Activated CD4-positive, alpha-beta T cell treated with anti-CD3 and anti-CD28 coated beads, Interleukin-2, amount 10 ng/mL, durations not matched to agents 7 days and 5 days (primary cell): ENCODE measurements around the gene FAM53A. TPM values are rescaled to one million over a fixed set of nuclear protein-coding genes. Genes with fewer than 3 reads are reported as not detected.
"Not testable (repeated sequence)": the region's sequence is repeated elsewhere in the genome, so short reads cannot be mapped to it uniquely, and the experiment has no call there.

Experiments used
- CTCF ChIA-PET: fragments of 350-600 bp; sonication (Branson Sonifier 250); formaldehyde crosslinking; loops from one replicate; lab custom pipeline; 2021; ENCODE audit warnings: antibody characterized with exemption; lab: Charles Lee
- POLR2A ChIA-PET: fragments of 350-600 bp; sonication (Branson Sonifier 250); formaldehyde crosslinking; loops from one replicate; lab custom pipeline; 2021; ENCODE audit warnings: antibody characterized with exemption; lab: Charles Lee
- DNase-seq: peaks from one replicate; pipeline ENCODE4 v3.0.0-alpha.2; 2020
- H3K27ac Mint-ChIP-seq: one replicate; pipeline ENCODE4 v1.8.0; 2021; ENCODE audit warnings: mild to moderate bottlenecking, moderate library complexity, mixed read lengths
- H3K27me3 Mint-ChIP-seq: one replicate; pipeline ENCODE4 v1.8.0; 2021; ENCODE audit warnings: mixed read lengths
- H3K36me3 Mint-ChIP-seq: one replicate; pipeline ENCODE4 v1.8.0; 2021; ENCODE audit warnings: low read depth, mixed read lengths
- H3K4me1 Mint-ChIP-seq: one replicate; pipeline ENCODE4 v1.8.0; 2021; ENCODE audit warnings: mixed read lengths
- H3K4me3 Mint-ChIP-seq: one replicate; pipeline ENCODE4 v1.8.0; 2021; ENCODE audit warnings: mild to moderate bottlenecking, moderate library complexity, mixed read lengths
- H3K9me3 Mint-ChIP-seq: one replicate; pipeline ENCODE4 v1.8.0; 2021; ENCODE audit warnings: mixed read lengths
- total RNA-seq, 2 experiments: library from RNA; stranded (reverse); gene quantifications; one replicate each; pipeline ENCODE4 v1.2.3, GENCODE V29; 2021

The FAM53A gene
- total RNA-seq, 2 experiments from 2014 or later, result 0.99 to 1.6 TPM

DNA sequence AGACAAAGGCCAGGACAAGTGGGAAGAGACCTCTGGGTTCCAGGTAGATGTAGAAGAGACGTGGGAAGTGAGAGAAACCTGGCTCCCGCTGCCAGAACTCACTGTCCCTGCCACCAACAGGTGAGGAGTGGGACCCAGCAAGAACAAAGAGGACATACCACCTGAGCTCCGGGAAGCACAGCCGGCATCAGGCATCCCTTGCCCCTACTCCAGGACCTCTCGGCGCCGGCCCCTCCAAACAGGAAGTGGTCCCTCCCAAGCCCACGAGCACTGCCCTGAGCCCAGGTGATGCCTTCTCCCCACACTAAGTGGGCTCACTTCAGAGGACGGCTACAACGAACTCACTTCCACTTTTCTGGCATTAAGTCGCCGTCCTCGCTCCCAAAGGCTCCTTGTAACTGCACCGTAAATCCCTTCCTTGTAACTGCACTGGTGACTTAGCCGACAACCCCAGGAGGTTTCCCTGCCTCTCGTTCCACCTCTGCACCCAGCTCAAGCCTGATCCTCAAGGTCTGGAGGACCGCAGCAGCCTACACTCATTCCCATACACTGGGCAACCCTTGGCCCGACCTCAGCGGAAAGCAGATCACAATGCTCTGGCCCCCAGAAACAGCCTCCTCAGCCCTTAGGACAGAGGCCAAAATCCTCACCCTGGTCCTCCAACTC is 8.8 kb downstream of the FAM53A start:
- H3K27ac Mint-ChIP-seq, result no peak overlapping the region
- ChIA-PET POLR2A (no interaction called here), CTCF (interaction anchor here (1.4 kb wide), 1 partner anchor 18 kb away, joined by 4 read pairs; no protein-coding TSS in a partner anchor)
- no peak for DNase-seq
- H3K4me1 Mint-ChIP-seq, result no peaks in the 10 kb centered on the region
- no peaks in the 10 kb centered on the region for H3K36me3 Mint-ChIP-seq
- H3K4me3 Mint-ChIP-seq, result no peak overlapping the region
- H3K27me3 Mint-ChIP-seq, result no peaks in the 10 kb centered on the region
- H3K9me3 Mint-ChIP-seq, result no peaks in the 10 kb centered on the region

DNA sequence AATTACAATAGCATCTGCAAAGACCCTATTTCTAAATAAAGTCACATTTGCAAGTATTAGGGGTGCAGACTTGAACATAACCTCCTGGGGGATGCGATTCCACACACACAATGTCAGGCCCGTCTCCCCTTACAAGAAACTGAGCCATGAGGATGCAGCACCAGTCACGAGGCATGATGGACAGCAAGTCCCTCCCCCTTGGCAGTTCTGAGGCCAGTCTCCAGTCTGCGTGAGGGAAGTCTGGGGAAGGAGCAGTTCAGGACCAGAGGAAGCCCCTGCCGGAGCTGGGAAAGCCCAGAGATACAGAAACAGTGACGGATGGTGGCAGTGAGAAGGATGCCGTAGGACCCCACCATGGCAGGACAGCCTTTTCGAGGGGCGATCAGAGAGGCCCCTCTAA is 9.4 kb downstream of the FAM53A start:
- Mint-ChIP-seq H3K27ac (no peak overlapping the region), H3K9me3 (no peaks in the 10 kb centered on the region), H3K36me3 (no peaks in the 10 kb centered on the region), H3K27me3 (no peaks in the 10 kb centered on the region), H3K4me1 (no peaks in the 10 kb centered on the region), H3K4me3 (no peak overlapping the region)
- ChIA-PET CTCF (no interaction called here), POLR2A (no interaction called here)
- DNase-seq, result no peak

- no peak for DNase-seq
- CTCF ChIA-PET, result interaction anchor here (1.2 kb wide), 1 partner anchor 14 kb away, joined by 3 read pairs; no protein-coding TSS in a partner anchor
- no peak overlapping the region for H3K27ac Mint-ChIP-seq
- H3K27me3 Mint-ChIP-seq, result no peaks in the 10 kb centered on the region
- H3K36me3 Mint-ChIP-seq, result no peaks in the 10 kb centered on the region
- no peaks in the 10 kb centered on the region for H3K4me1 Mint-ChIP-seq
- H3K9me3 Mint-ChIP-seq, result no peaks in the 10 kb centered on the region
- no peak overlapping the region for H3K4me3 Mint-ChIP-seq
- POLR2A ChIA-PET, result no interaction called here
Measured at GRCh38 chr4:1673671-1674070, 10.4 kb downstream of the FAM53A start.

DNA sequence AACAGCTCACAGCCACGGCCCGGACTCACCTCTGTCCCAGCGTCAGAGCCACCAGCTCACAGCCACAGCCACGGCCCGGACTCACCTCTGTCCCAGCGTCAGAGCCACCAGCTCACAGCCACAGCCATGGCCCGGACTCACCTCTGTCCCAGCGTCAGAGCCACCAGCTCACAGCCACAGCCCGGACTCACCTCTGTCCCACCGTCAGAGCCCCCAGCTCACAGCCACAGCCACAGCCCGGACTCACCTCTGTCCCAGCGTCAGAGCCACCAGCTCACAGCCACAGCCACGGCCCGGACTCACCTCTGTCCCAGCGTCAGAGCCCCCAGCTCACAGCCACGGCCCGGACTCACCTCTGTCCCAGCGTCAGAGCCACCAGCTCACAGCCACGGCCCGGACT is 13.1 kb downstream of the FAM53A start:
- H3K36me3 Mint-ChIP-seq, H3K9me3 Mint-ChIP-seq, H3K4me3 Mint-ChIP-seq, H3K27ac Mint-ChIP-seq, POLR2A ChIA-PET, H3K27me3 Mint-ChIP-seq, DNase-seq, H3K4me1 Mint-ChIP-seq: not testable (repeated sequence)
- CTCF ChIA-PET, result interaction anchor here (0.6 kb wide), 1 partner anchor 876 kb away, joined by 3 read pairs; no protein-coding TSS in a partner anchor

DNA sequence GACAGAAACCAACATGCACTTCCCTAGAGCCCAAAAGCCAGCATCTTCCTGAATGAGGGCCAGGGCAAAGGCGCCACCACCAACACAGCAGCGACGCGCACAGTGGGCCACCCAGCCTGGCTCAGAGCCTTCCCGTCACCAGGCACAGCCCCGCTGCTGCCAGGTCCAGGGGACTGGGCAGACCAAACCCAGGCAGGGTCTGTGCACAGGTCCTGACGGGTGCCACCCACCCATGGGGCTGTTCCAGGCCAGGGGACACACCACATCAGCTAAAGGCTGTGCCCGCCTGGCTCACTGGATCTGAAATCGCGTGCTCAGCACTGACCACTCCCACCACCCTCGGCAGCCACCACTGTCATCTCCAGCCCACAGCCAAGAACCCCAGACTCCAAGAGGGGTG is 13.8 kb downstream of the FAM53A start:
- ChIA-PET POLR2A (no interaction called here), CTCF (interaction anchor here (0.6 kb wide), 1 partner anchor 875 kb away, joined by 3 read pairs; no protein-coding TSS in a partner anchor)
- no peak for DNase-seq
- no peaks in the 10 kb centered on the region for H3K36me3 Mint-ChIP-seq
- H3K27me3 Mint-ChIP-seq, result no peaks in the 10 kb centered on the region
- H3K9me3 Mint-ChIP-seq, result no peaks in the 10 kb centered on the region
- H3K27ac Mint-ChIP-seq, result no peak overlapping the region
- no peak overlapping the region for H3K4me3 Mint-ChIP-seq
- no peaks in the 10 kb centered on the region for H3K4me1 Mint-ChIP-seq

GRCh38 chr4:1669850-1670249 is 14.3 kb downstream of the FAM53A start:
- no peak overlapping the region for H3K27ac Mint-ChIP-seq
- POLR2A ChIA-PET, result no interaction called here
- no peaks in the 10 kb centered on the region for H3K27me3 Mint-ChIP-seq
- CTCF ChIA-PET, result no interaction called here
- H3K9me3 Mint-ChIP-seq, result no peaks in the 10 kb centered on the region
- DNase-seq, result no peak
- no peaks in the 10 kb centered on the region for H3K36me3 Mint-ChIP-seq
- H3K4me3 Mint-ChIP-seq, result no peak overlapping the region
- no peaks in the 10 kb centered on the region for H3K4me1 Mint-ChIP-seq

- H3K36me3 Mint-ChIP-seq, result no peaks in the 10 kb centered on the region
- no peak for DNase-seq
- ChIA-PET POLR2A (no interaction called here), CTCF (no interaction called here)
- H3K4me1 Mint-ChIP-seq, result no peaks in the 10 kb centered on the region
- H3K27me3 Mint-ChIP-seq, result no peaks in the 10 kb centered on the region
- H3K9me3 Mint-ChIP-seq, result no peaks in the 10 kb centered on the region
- H3K4me3 Mint-ChIP-seq, result no peak overlapping the region
- no peak overlapping the region for H3K27ac Mint-ChIP-seq
Measured at GRCh38 chr4:1669270-1669669, 14.8 kb downstream of the FAM53A start.

DNA sequence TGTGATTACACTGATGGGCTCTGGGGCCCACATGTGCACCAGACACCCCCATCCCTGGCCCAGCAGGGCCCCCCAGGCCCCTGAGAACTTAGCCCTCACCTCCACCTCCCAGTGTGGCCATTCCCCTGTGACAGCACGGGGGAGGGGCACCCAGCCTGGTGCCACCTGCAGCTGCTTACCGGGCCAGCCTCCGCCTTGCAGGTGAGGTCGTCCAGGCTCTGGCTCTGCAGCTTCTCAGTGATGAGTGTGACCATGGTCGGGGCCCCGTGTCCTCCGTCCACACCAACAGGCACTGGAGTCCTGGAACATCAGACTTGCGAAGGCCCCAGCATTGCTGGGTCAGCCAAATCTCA is 15.6 kb downstream of the FAM53A start:
- H3K9me3 Mint-ChIP-seq, result no peaks in the 10 kb centered on the region
- ChIA-PET CTCF (interaction anchor here (0.6 kb wide), 1 partner anchor 488 kb away, joined by 4 read pairs; no protein-coding TSS in a partner anchor), POLR2A (no interaction called here)
- H3K4me1 Mint-ChIP-seq, result no peaks in the 10 kb centered on the region
- H3K4me3 Mint-ChIP-seq, result no peak overlapping the region
- no peaks in the 10 kb centered on the region for H3K27me3 Mint-ChIP-seq
- H3K36me3 Mint-ChIP-seq, result no peaks in the 10 kb centered on the region
- H3K27ac Mint-ChIP-seq, result no peak overlapping the region
- no peak for DNase-seq

DNA sequence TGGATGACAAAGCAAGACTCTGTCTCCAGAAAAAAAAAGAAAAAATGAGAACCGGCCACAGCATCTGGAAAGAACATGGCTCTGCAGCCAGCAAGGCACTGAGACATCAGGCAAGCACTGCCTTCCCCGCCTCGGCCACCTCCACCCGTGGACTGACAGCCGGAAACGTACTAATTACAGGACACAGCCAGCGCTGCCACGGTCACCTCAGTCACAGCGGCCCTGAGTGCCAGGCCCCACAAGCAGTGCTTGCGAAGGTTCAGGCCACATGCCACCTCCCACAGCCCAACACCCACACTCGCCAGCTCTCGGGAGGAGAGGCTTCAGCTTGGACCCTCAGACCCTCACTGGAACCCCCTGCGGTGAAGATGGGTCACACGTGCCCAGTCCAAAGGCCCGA is 16.8 kb downstream of the FAM53A start:
- H3K36me3 Mint-ChIP-seq, result no peaks in the 10 kb centered on the region
- H3K9me3 Mint-ChIP-seq, result no peaks in the 10 kb centered on the region
- ChIA-PET CTCF (interaction anchor here (0.6 kb wide), 1 partner anchor 25 kb away, joined by 6 read pairs; no protein-coding TSS in a partner anchor), POLR2A (no interaction called here)
- no peak overlapping the region for H3K27ac Mint-ChIP-seq
- no peak overlapping the region for H3K4me3 Mint-ChIP-seq
- DNase-seq, result no peak
- no peaks in the 10 kb centered on the region for H3K4me1 Mint-ChIP-seq
- H3K27me3 Mint-ChIP-seq, result no peaks in the 10 kb centered on the region

DNA sequence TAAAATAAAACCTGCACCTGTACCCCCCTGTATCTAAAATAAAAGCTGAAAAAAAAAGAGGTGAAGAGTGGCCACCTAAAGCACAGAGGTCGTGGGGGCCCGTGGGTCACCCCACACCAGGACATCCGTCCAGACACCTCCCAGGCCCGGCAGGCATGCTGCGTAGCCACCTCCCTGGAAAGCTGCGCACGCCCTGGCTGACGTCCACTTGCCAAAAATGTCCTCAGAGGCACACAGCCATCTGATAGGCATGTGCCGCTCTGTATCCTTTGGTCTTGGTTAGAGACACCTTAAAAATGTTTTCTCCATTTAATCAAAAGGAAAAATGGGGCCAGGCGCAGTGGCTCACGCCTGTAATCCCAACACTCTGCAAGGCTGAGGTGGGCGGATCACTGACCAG is 17.7 kb downstream of the FAM53A start:
- POLR2A ChIA-PET, result no interaction called here
- no peaks in the 10 kb centered on the region for H3K27me3 Mint-ChIP-seq
- CTCF ChIA-PET, result no interaction called here
- no peak overlapping the region for H3K4me3 Mint-ChIP-seq
- H3K9me3 Mint-ChIP-seq, result no peaks in the 10 kb centered on the region
- no peak overlapping the region for H3K27ac Mint-ChIP-seq
- H3K4me1 Mint-ChIP-seq, result no peaks in the 10 kb centered on the region
- no peak for DNase-seq
- no peaks in the 10 kb centered on the region for H3K36me3 Mint-ChIP-seq

- ChIA-PET CTCF (no interaction called here), POLR2A (no interaction called here)
- Mint-ChIP-seq H3K4me3 (no peak overlapping the region), H3K36me3 (no peaks in the 10 kb centered on the region), H3K4me1 (no peaks in the 10 kb centered on the region), H3K27ac (no peak overlapping the region), H3K27me3 (no peaks in the 10 kb centered on the region), H3K9me3 (no peaks in the 10 kb centered on the region)
- DNase-seq, result no peak
Measured at GRCh38 chr4:1664141-1664540, 20.0 kb downstream of the FAM53A start.

- DNase-seq, result no peak
- Mint-ChIP-seq H3K36me3 (no peaks in the 10 kb centered on the region), H3K4me1 (no peaks in the 10 kb centered on the region), H3K27ac (no peak overlapping the region), H3K27me3 (no peaks in the 10 kb centered on the region), H3K9me3 (no peaks in the 10 kb centered on the region), H3K4me3 (no peak overlapping the region)
- ChIA-PET CTCF (interaction anchor here (0.7 kb wide), 1 partner anchor 15 kb away, joined by 3 read pairs; no protein-coding TSS in a partner anchor), POLR2A (no interaction called here)
Measured at GRCh38 chr4:1663549-1663948, 20.6 kb downstream of the FAM53A start.

DNA sequence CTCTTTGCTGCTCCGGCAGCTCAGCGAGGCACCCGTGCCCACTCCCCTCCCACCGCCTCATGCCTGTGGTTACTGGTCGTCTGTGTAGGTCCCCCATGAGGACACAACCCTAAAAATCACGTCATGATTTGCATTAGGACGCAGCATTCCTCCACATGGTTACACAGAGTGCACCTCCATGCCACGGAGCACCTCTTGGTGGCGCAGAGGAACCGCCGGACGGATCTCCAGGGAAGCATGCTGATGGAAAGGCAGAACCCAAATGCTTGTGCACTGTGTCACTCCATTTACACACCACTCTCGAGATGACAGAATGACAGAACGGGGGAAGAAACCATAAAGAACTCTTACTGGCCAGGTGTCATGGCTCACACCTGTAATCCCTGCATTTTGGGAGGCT is 22.4 kb downstream of the FAM53A start:
- CTCF ChIA-PET, result no interaction called here

More for the DNA sequence above, 22.4 kb downstream of the FAM53A start:
- POLR2A ChIA-PET, result no interaction called here
- no peaks in the 10 kb centered on the region for H3K4me1 Mint-ChIP-seq
- H3K27me3 Mint-ChIP-seq, result no peaks in the 10 kb centered on the region
- H3K36me3 Mint-ChIP-seq, result no peaks in the 10 kb centered on the region
- H3K9me3 Mint-ChIP-seq, result no peaks in the 10 kb centered on the region
- DNase-seq, result no peak
- no peak overlapping the region for H3K27ac Mint-ChIP-seq
- no peak overlapping the region for H3K4me3 Mint-ChIP-seq
